Liver (tissue), 9 donors: ENCODE results near the gene TP63. TPM values are rescaled to one million over a fixed set of nuclear protein-coding genes. Genes with fewer than 3 reads are reported as not detected.

Experiments
- DNase-seq: peaks from one replicate; pipeline ENCODE4 v3.0.0-alpha.2; 2017; ENCODE audit warnings: low spot score
- H3K27ac ChIP-seq, 2 donors: one replicate each; pipeline ENCODE4 v1.7.0; 2013; ENCODE audit warnings: inconsistent platforms in 2 of 2, low read length in 2 of 2, control low read depth in 1 of 2, low read depth in 1 of 2, mild to moderate bottlenecking in 1 of 2
- H3K27me3 ChIP-seq, 4 donors: one replicate each; pipeline versions ENCODE4 v1.6.1 to v1.7.0; 2013; ENCODE audit warnings: low read length in 3 of 4, inconsistent platforms in 1 of 4, mild to moderate bottlenecking in 1 of 4, moderate library complexity in 1 of 4; ENCODE audit not compliant: control insufficient read depth in 4 of 4, insufficient read depth in 4 of 4
- H3K36me3 ChIP-seq, 4 donors: one replicate each; pipeline versions ENCODE4 v1.6.1 to v1.7.0; 2013; ENCODE audit warnings: low read length in 3 of 4, mild to moderate bottlenecking in 3 of 4, low read depth in 1 of 4, moderate library complexity in 1 of 4; ENCODE audit not compliant: control insufficient read depth in 4 of 4, insufficient read depth in 3 of 4
- H3K4me1 ChIP-seq, 4 donors: one replicate each; pipeline versions ENCODE4 v1.6.1 to v1.7.0; 2013; ENCODE audit warnings: low read length in 3 of 4, mild to moderate bottlenecking in 3 of 4, moderate library complexity in 1 of 4; ENCODE audit not compliant: control insufficient read depth in 4 of 4, insufficient read depth in 4 of 4
- H3K4me3 ChIP-seq, 3 donors: one replicate each; pipeline versions ENCODE4 v1.6.1 to v1.7.0; 2013; ENCODE audit warnings: low read length in 3 of 3, control low read depth in 1 of 3, low read depth in 1 of 3, mild to moderate bottlenecking in 1 of 3
- H3K9ac ChIP-seq, 2 donors: one replicate each; pipeline ENCODE4 v1.7.0; 2013; ENCODE audit warnings: low read length in 2 of 2, mild to moderate bottlenecking in 2 of 2, moderate library complexity in 2 of 2, control low read depth in 1 of 2, low read depth in 1 of 2
- H3K9me3 ChIP-seq, 4 donors: one replicate each; pipeline versions ENCODE4 v1.6.1 to v1.7.0; 2013; ENCODE audit warnings: low read length in 3 of 4; ENCODE audit not compliant: control insufficient read depth in 4 of 4
- ATF3 ChIP-seq: IDR thresholded peaks from 2 replicates; pipeline ENCODE4 v1.6.1; 2016; ENCODE audit warnings: antibody characterized with exemption
- CTCF ChIP-seq: fragments of 150-350 bp; IDR thresholded peaks from 2 replicates; pipeline ENCODE4 v1.5.1; 2017; ENCODE audit warnings: improper control_type of control experiment, low read depth, low read length; ENCODE audit not compliant: missing input control
- EGR1 ChIP-seq, 2 donors: IDR thresholded peaks; 2 replicates each; pipeline ENCODE4 v1.6.1; 2016 to 2018; ENCODE audit warnings: antibody characterized with exemption in 2 of 2, low read depth in 2 of 2
- FOXA1 ChIP-seq: IDR thresholded peaks from 2 replicates; pipeline ENCODE4 v1.6.1; 2016; ENCODE audit warnings: antibody characterized with exemption
- FOXA2 ChIP-seq: IDR thresholded peaks from 2 replicates; pipeline ENCODE4 v1.6.1; 2016; ENCODE audit warnings: antibody characterized with exemption
- HNF4A ChIP-seq, 2 donors: conservative IDR thresholded peaks; 2 replicates each; pipeline ENCODE4 v1.6.1; 2016; ENCODE audit warnings: antibody characterized with exemption in 2 of 2, mild to moderate bottlenecking in 2 of 2
- JUND ChIP-seq, 2 donors: IDR thresholded peaks; 2 replicates each; pipeline ENCODE4 v1.6.1; 2016; ENCODE audit warnings: antibody characterized with exemption in 2 of 2
- MAX ChIP-seq: IDR thresholded peaks from 2 replicates; pipeline ENCODE4 v1.6.1; 2016; ENCODE audit warnings: antibody characterized with exemption
- NR2F2 ChIP-seq: IDR thresholded peaks from 2 replicates; pipeline ENCODE4 v1.6.1; 2016; ENCODE audit warnings: antibody characterized with exemption
- RAD21 ChIP-seq, 2 donors: IDR thresholded peaks; 2 replicates each; pipeline ENCODE4 v1.6.1; 2016; ENCODE audit warnings: antibody characterized with exemption in 2 of 2, mild to moderate bottlenecking in 2 of 2
- REST ChIP-seq: IDR thresholded peaks from 2 replicates; pipeline ENCODE4 v1.6.1; 2016; ENCODE audit warnings: antibody characterized with exemption, mild to moderate bottlenecking
- RXRA ChIP-seq, 2 donors: IDR thresholded peaks; 2 replicates each; pipeline ENCODE4 v1.6.1; 2017 to 2018; ENCODE audit warnings: antibody characterized with exemption in 2 of 2, mild to moderate bottlenecking in 1 of 2
- SP1 ChIP-seq: IDR thresholded peaks from 2 replicates; pipeline ENCODE4 v1.6.1; 2018; ENCODE audit warnings: antibody characterized with exemption, mild to moderate bottlenecking
- TAF1 ChIP-seq: conservative IDR thresholded peaks from 2 replicates; pipeline ENCODE4 v1.6.1; 2016; ENCODE audit warnings: antibody characterized with exemption, mild to moderate bottlenecking
- YY1 ChIP-seq: IDR thresholded peaks from 2 replicates; pipeline ENCODE4 v1.6.1; 2016; ENCODE audit warnings: antibody characterized with exemption, mild to moderate bottlenecking
- ZBTB33 ChIP-seq: IDR thresholded peaks from 2 replicates; pipeline ENCODE4 v1.6.1; 2016; ENCODE audit warnings: antibody characterized with exemption
- WGBS: extraction: QIAGEN DNeasy Blood & Tissue Kit; methylation state at CpG from one replicate; pipeline ENCODE4 v1.1.7; 2013; 5-methylcytosine and 5-hydroxymethylcytosine counted together
- polyA plus RNA-seq, 2 donors: library from polyadenylated mRNA; stranded (reverse) in 1 of 2; unstranded in 1 of 2; fragments of 200-250 nt in 1 of 2; fragments of >200 nt in 1 of 2; fragmentation: Nextera tagmentation in 1 of 2; extraction: Ambion mirVana in 1 of 2; gene quantifications; one replicate each; pipeline versions ENCODE4 v1.2.1 to v1.2.3, GENCODE V29; 2013 to 2015
- total RNA-seq, 2 donors: library from RNA; depleted of rRNA; stranded (reverse); fragments of >200 nt; gene quantifications; one replicate each; pipeline ENCODE4 v1.2.3, GENCODE V29; 2014
- donor health status: healthy.
- donor health status: healthy.
- donor health status: healthy.
- donor health status: healthy.
- donor health status: healthy.

Gene TP63
- total and polyA plus RNA-seq, 4 donors, result under 0.01 to 0.08 (median 0.05) TPM; not detected in 1

- WGBS, result 88% methylated on average over 2 of the region's 2 CpGs
- H3K4me1 ChIP-seq, result no peaks in the 10 kb centered on the region
- H3K9me3 ChIP-seq, result no peaks in the 10 kb centered on the region
- DNase-seq, result no peak
- no peak overlapping the region for H3K9ac ChIP-seq
- no peaks in the 10 kb centered on the region for H3K27me3 ChIP-seq
- no peak for TF ChIP-seq EGR1 (IDR thresholded peaks at IDR 0.05; ENCODE audit: low read depth in 2 of 2)
- no peak for TF ChIP-seq FOXA2
- TF ChIP-seq ATF3, result no peak
- no peak for TF ChIP-seq YY1
- TF ChIP-seq NR2F2, result no peak
- TF ChIP-seq ZBTB33, result no peak
- TF ChIP-seq CTCF, result no peak
- TF ChIP-seq JUND (IDR thresholded peaks at IDR 0.05), result no peak
- TF ChIP-seq FOXA1, result no peak
- no peak for TF ChIP-seq MAX
- TF ChIP-seq REST, result no peak
- no peak for TF ChIP-seq RXRA (IDR thresholded peaks at IDR 0.05)
- no peak for TF ChIP-seq SP1
- TF ChIP-seq RAD21 (IDR thresholded peaks at IDR 0.05), result no peak
- TF ChIP-seq TAF1, result no peak
- no peak overlapping the region for H3K27ac ChIP-seq
- no peaks in the 10 kb centered on the region for H3K36me3 ChIP-seq
- no peak overlapping the region for H3K4me3 ChIP-seq
These were observed 33.3 kb upstream of the TP63 start for GRCh38 chr3:189597918-189598317.

GRCh38 chr3:189598530-189599225 lies 32.5 kb upstream of the TP63 start:
- 89% methylated on average over 6 of the region's 6 CpGs for WGBS
- TF ChIP-seq CTCF (no peak), ZBTB33 (no peak), MAX (no peak), HNF4A (conservative IDR thresholded peaks at IDR 0.05) (no peak), EGR1 (IDR thresholded peaks at IDR 0.05; ENCODE audit: low read depth in 2 of 2) (no peak)
- H3K27me3 ChIP-seq, result no peaks in the 10 kb centered on the region
- H3K27ac ChIP-seq, result no peak overlapping the region
- H3K9me3 ChIP-seq, result no peaks in the 10 kb centered on the region
- H3K4me3 ChIP-seq, result no peak overlapping the region
- DNase-seq, result no peak
- no peak overlapping the region for H3K9ac ChIP-seq
- H3K4me1 ChIP-seq, result no peaks in the 10 kb centered on the region
- H3K36me3 ChIP-seq, result no peaks in the 10 kb centered on the region
